Measurements from ENCODE around the gene PLEKHB2. TPM values are rescaled to one million over a fixed set of nuclear protein-coding genes. Genes with fewer than 3 reads are reported as not detected.

Gene PLEKHB2
- total and polyA plus RNA-seq, 2 of the 8 experiments (the other 6 are each of a cell fraction or from before 2014, with no cell fraction given): 42.4 to 54.8 TPM

DNA sequence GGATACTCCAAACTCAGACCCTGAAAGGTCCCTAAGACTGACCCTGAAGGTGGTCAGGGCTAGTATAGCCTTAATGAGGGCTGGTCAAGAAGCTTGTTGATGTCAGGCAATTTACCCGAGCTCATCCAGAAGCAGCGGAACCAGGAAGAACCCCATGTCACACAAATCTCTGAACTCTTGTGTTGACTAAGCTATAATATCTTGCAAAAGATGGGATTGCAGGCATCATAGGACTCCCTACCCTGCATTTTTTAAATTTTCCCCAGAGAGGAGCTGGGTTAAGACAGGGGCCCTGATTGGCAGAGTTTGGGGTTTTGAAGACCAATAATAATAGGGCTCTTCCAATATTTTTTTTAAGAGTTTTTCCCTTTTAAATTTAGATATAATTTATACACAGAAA, 2.0 kb upstream of the PLEKHB2 start:
- Histone ChIP-seq H3K4me2 (ENCODE audit: insufficient read depth in 1 of 2, low read depth in 2 of 2, low read length in 2 of 2) (no peak overlapping the region), H2BK5ac (ENCODE audit: low read depth, low read length) (no peak overlapping the region), H3K14ac (ENCODE audit: insufficient read length) (no peak overlapping the region), H3K79me1 (ENCODE audit: low read depth, low read length) (peaks cover 12% of the 10 kb centered on the region), H2AFZ (ENCODE audit: low read length) (no peak overlapping the region), H3K36me3 (ENCODE audit: control insufficient read depth in 2 of 4, insufficient read depth in 4 of 4, low read length in 3 of 4) (no peaks in the 10 kb centered on the region), H3K27ac (ENCODE audit: low read depth, low read length) (no peak overlapping the region), H3K23ac (ENCODE audit: insufficient read length) (no peak overlapping the region), H2BK20ac (ENCODE audit: low read length) (no peak overlapping the region), H3K9ac (replicated peaks in 1 of 4; ENCODE audit: extremely low read depth in 1 of 4, low read depth in 3 of 4, low read length in 3 of 4) (no peak overlapping the region), H3K9me3 (ENCODE audit: insufficient read depth in 2 of 2, low read depth in 1 of 2, low read length in 1 of 2) (no peaks in the 10 kb centered on the region), H4K91ac (replicated peaks; ENCODE audit: insufficient read length, low read length) (no peak overlapping the region), H3K18ac (ENCODE audit: extremely low read depth, low read length) (no peak overlapping the region), H2BK120ac (replicated peaks; ENCODE audit: low read depth, low read length) (no peak overlapping the region), H2BK15ac (ENCODE audit: low read length) (no peak overlapping the region), H3K79me2 (ENCODE audit: control insufficient read depth in 1 of 2, insufficient read depth in 2 of 2, low read length in 2 of 2) (peaks cover 17 to 26% of the 10 kb centered on the region in 2 experiments), H3K23me2 (ENCODE audit: low read depth, low read length) (peaks cover 9% of the 10 kb centered on the region), H3K27me3 (replicated peaks in 1 of 4; ENCODE audit: control insufficient read depth in 3 of 4, extremely low read depth in 1 of 4, insufficient read depth in 3 of 4, low read length in 3 of 4) (no peaks in the 10 kb centered on the region), H4K5ac (ENCODE audit: insufficient read length, low read depth, low read length) (no peak overlapping the region), H3K4ac (replicated peaks; ENCODE audit: insufficient read length, low read depth, low read length) (no peak overlapping the region), H4K20me1 (replicated peaks in 1 of 2; ENCODE audit: control insufficient read depth in 1 of 2, insufficient read depth in 2 of 2, low read length in 2 of 2) (peaks cover 10 to 15% of the 10 kb centered on the region in 2 experiments), H3K4me3 (ENCODE audit: extremely low read depth in 1 of 4, insufficient read depth in 2 of 4, low read depth in 3 of 4, low read length in 4 of 4) (no peak overlapping the region), H3K4me1 (replicated peaks in 1 of 4; ENCODE audit: control insufficient read depth in 3 of 4, insufficient read depth in 4 of 4, low read length in 3 of 4) (peaks cover 5 to 11% (median 8%) of the 10 kb centered on the region in 4 experiments; a peak in 5 of 7 replicates), H2BK12ac (ENCODE audit: low read depth, low read length) (no peak overlapping the region), H4K8ac (ENCODE audit: extremely low read depth, insufficient read depth, low read length) (no peak overlapping the region), H3K56ac (replicated peaks; ENCODE audit: insufficient read length, low read depth, low read length) (no peak overlapping the region), H2AK5ac (ENCODE audit: low read depth, low read length) (no peak overlapping the region)
- ChIA-PET CTCF (ENCODE audit: partially characterized antibody) (interaction anchor here (0.5 to 1.6 kb wide), 9 partner anchors 8 to 734 kb away, joined by 3 to 8 read pairs (median 4); partner anchors contain the start of gene FAM168B), POLR2A (ENCODE audit: partially characterized antibody) (interaction anchor here (0.7 to 7.3 kb wide), 2 partner anchors 10 to 32 kb away, joined by 3 to 60 read pairs; partner anchors contain the start of gene FAM168B)
- DNase-seq (ENCODE audit: low read depth in 1 of 2, low spot score in 2 of 2): no peak
- WGBS, 2 experiments (ENCODE audit: extremely low coverage in 1 of 2, insufficient coverage in 1 of 2, insufficient read length in 1 of 2, insufficient replicate concordance in 2 of 2, low coverage in 1 of 2, low lambda C conversion rate in 2 of 2, missing lambda C conversion rate in 1 of 2): 76% methylated on average over 2 of the region's 2 CpGs; no CpG with 5 or more reads in 1 of the 2 experiments
- no peak for FAIRE-seq
- no peak for TF ChIP-seq GTF2F1 (IDR thresholded peaks at IDR 0.05; ENCODE audit: borderline replicate concordance, low read depth, low read length)
- TF ChIP-seq TAF7 (optimal IDR thresholded peaks at IDR 0.05; ENCODE audit: borderline replicate concordance, low read depth, low read length): no peak
- no peak for TF ChIP-seq KDM1A (IDR thresholded peaks at IDR 0.05; ENCODE audit: borderline replicate concordance, low read length)
- TF ChIP-seq CBX5 (IDR thresholded peaks at IDR 0.05; ENCODE audit: low read depth, low read length): no peak
- TF ChIP-seq SP1 (IDR thresholded peaks at IDR 0.05; ENCODE audit: low read depth, low read length): no peak
- TF ChIP-seq BCL11A (IDR thresholded peaks at IDR 0.05; ENCODE audit: low read depth in 2 of 2, low read length in 2 of 2): no peak
- no peak for TF ChIP-seq RBBP5 (IDR thresholded peaks at IDR 0.05; ENCODE audit: borderline replicate concordance, low read depth, low read length)
- TF ChIP-seq CREB1 (IDR thresholded peaks at IDR 0.05): no peak
- TF ChIP-seq, protein P1, sequence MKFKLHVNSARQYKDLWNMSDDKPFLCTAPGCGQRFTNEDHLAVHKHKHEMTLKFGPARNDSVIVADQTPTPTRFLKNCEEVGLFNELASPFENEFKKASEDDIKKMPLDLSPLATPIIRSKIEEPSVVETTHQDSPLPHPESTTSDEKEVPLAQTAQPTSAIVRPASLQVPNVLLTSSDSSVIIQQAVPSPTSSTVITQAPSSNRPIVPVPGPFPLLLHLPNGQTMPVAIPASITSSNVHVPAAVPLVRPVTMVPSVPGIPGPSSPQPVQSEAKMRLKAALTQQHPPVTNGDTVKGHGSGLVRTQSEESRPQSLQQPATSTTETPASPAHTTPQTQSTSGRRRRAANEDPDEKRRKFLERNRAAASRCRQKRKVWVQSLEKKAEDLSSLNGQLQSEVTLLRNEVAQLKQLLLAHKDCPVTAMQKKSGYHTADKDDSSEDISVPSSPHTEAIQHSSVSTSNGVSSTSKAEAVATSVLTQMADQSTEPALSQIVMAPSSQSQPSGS (IDR thresholded peaks at IDR 0.05; ENCODE audit: low read length): no peak
- no peak for TF ChIP-seq RXRA (IDR thresholded peaks at IDR 0.05; ENCODE audit: insufficient read depth, low read depth, low read length)
- TF ChIP-seq NRF1 (IDR thresholded peaks at IDR 0.05; ENCODE audit: low read depth, low read length): no peak
- TF ChIP-seq NANOG (IDR thresholded peaks at IDR 0.05; ENCODE audit: insufficient read depth, low read depth, low read length, poor library complexity, severe bottlenecking): no peak
